SK-N-SH (cell line): Measurements from ENCODE around the gene MARK3. TPM values are rescaled to one million over a fixed set of nuclear protein-coding genes. Genes with fewer than 3 reads are reported as not detected.

ENCODE experiments used
- CTCF ChIA-PET: fragments of 300-600, 350-600 bp; formaldehyde crosslinking; extraction: SDS; loops from one replicate; lab custom pipeline; 2021; lab: Yijun Ruan, JAX
- POLR2A ChIA-PET: fragments of 350-600 bp; sonication (Branson Sonifier 250); formaldehyde crosslinking; extraction: SDS; loops from one replicate; lab custom pipeline; 2020; ENCODE audit warnings: antibody characterized with exemption, inconsistent platforms; lab: Yijun Ruan, JAX
- DNase-seq: peaks from one replicate; pipeline ENCODE4 v3.0.0; 2012
- H2AFZ ChIP-seq: fragments of 200-600 bp; sonication (generic); 2 replicates; pipeline ENCODE4 v1.8.1; 2016; ENCODE audit warnings: antibody characterized with exemption, mild to moderate bottlenecking, low read depth
- H3F3A ChIP-seq: fragments of 200-600 bp; sonication (generic); replicated peaks from 2 replicates; pipeline ENCODE3; 2016; ENCODE audit warnings: antibody characterized with exemption, mild to moderate bottlenecking; ENCODE audit not compliant: insufficient read depth
- H3K27ac ChIP-seq, 2 experiments: fragments of 200-500 bp in 1 of 2; fragments of 200-600 bp in 1 of 2; sonication (Bioruptor generic) in 1 of 2; sonication (generic), shearing (Covaris generic) in 1 of 2; 2 replicates each; pipeline versions ENCODE4 v1.5.1 to v1.6.1; 2014 to 2016; ENCODE audit warnings: low read depth in 2 of 2, inconsistent platforms in 1 of 2, low read length in 1 of 2, mild to moderate bottlenecking in 1 of 2, mixed read lengths in 1 of 2
- H3K27me3 ChIP-seq: fragments of 200-600 bp; sonication (generic), shearing (Covaris generic); 2 replicates; pipeline ENCODE4 v1.6.1; 2016; ENCODE audit warnings: mixed run types; ENCODE audit not compliant: insufficient read depth
- H3K36me3 ChIP-seq, 2 experiments: fragments of 200-500 bp in 1 of 2; fragments of 200-600 bp in 1 of 2; sonication (Bioruptor generic) in 1 of 2; sonication (generic) in 1 of 2; replicated peaks in 1 of 2; 2 replicates each; pipeline versions ENCODE3 to v1.5.1; 2014 to 2016; ENCODE audit warnings: low read length in 1 of 2, mild to moderate bottlenecking in 1 of 2; ENCODE audit not compliant: insufficient read depth in 2 of 2, control insufficient read depth in 1 of 2
- H3K4me1 ChIP-seq, 2 experiments: fragments of 200-500 bp in 1 of 2; fragments of 200-600 bp in 1 of 2; sonication (Bioruptor generic) in 1 of 2; sonication (generic), shearing (Covaris generic) in 1 of 2; 2 replicates each; pipeline versions ENCODE4 v1.5.1 to v1.6.1; 2014 to 2016; ENCODE audit warnings: low read depth in 1 of 2, low read length in 1 of 2, mixed run types in 1 of 2; ENCODE audit not compliant: insufficient read depth in 2 of 2, control insufficient read depth in 1 of 2
- H3K4me2 ChIP-seq: fragments of 200-600 bp; sonication (generic), shearing (Covaris generic); 2 replicates; pipeline ENCODE4 v1.6.1; 2017; ENCODE audit warnings: mixed run types
- H3K4me3 ChIP-seq, 2 experiments: fragments of 200-500 bp in 1 of 2; fragments of 200-600 bp in 1 of 2; sonication (Bioruptor generic) in 1 of 2; sonication (generic), shearing (Covaris generic) in 1 of 2; 2 replicates each; pipeline versions ENCODE4 v1.5.1 to v1.8.1; 2014 to 2016; ENCODE audit warnings: low read depth in 2 of 2, inconsistent platforms in 1 of 2, low read length in 1 of 2, mild to moderate bottlenecking in 1 of 2, mixed read lengths in 1 of 2, moderate library complexity in 1 of 2
- H3K79me2 ChIP-seq: fragments of 200-600 bp; sonication (generic); 2 replicates; pipeline ENCODE4 v1.8.1; 2017; ENCODE audit warnings: mild to moderate bottlenecking; ENCODE audit not compliant: insufficient read depth
- H3K9ac ChIP-seq: fragments of 200-600 bp; sonication (generic); 2 replicates; pipeline ENCODE4 v1.6.1; 2017; ENCODE audit warnings: mixed run types
- H3K9me2 ChIP-seq: fragments of 200-600 bp; sonication (generic); 2 replicates; pipeline ENCODE4 v1.6.1; 2017; ENCODE audit warnings: mixed run types
- H3K9me3 ChIP-seq: fragments of 200-600 bp; sonication (generic); 2 replicates; pipeline ENCODE4 v1.6.1; 2017; ENCODE audit warnings: mixed run types, mild to moderate bottlenecking, moderate library complexity
- H4K20me1 ChIP-seq: fragments of 200-600 bp; sonication (generic); 2 replicates; pipeline ENCODE4 v1.6.1; 2017; ENCODE audit warnings: mild to moderate bottlenecking, mixed run types; ENCODE audit not compliant: insufficient read depth
- CHD2 ChIP-seq: fragments of 150-350 bp; IDR thresholded peaks from 2 replicates; pipeline ENCODE4 v1.6.1; 2018; ENCODE audit warnings: low read length; ENCODE audit not compliant: partially characterized antibody
- EP300 ChIP-seq, 2 experiments: IDR thresholded peaks; 2 replicates each; pipeline versions ENCODE4 v1.4.0 to v1.6.1; 2012; ENCODE audit warnings: borderline replicate concordance in 1 of 2, low read depth in 1 of 2, low read length in 1 of 2
- FOXJ3 ChIP-seq: sonication (generic); formaldehyde crosslinking; IDR thresholded peaks from 2 replicates; pipeline ENCODE4 v1.5.1; 2020; ENCODE audit warnings: mild to moderate bottlenecking, missing genetic modification reagents
- GATA2 ChIP-seq: sonication (generic); formaldehyde crosslinking; IDR thresholded peaks from 2 replicates; pipeline ENCODE4 v1.5.0; 2020; ENCODE audit warnings: mild to moderate bottlenecking, missing genetic modification reagents
- JUND ChIP-seq: IDR thresholded peaks from 2 replicates; pipeline ENCODE4 v1.4.0; 2012
- MXI1 ChIP-seq: IDR thresholded peaks from 2 replicates; pipeline ENCODE4 v1.6.1; 2012; ENCODE audit warnings: mild to moderate bottlenecking, low read depth, low read length, improper control_type of control experiment
- POLR2AphosphoS5 ChIP-seq: IDR thresholded peaks from 2 replicates; pipeline ENCODE4 v1.6.1; 2012; ENCODE audit warnings: low read depth, low read length
- RAD21 ChIP-seq: IDR thresholded peaks from 2 replicates; pipeline ENCODE4 v1.6.1; 2012; ENCODE audit warnings: mild to moderate bottlenecking, low read length
- RCOR1 ChIP-seq: fragments of 150-350 bp; IDR thresholded peaks from 2 replicates; pipeline ENCODE4 v1.6.1; 2017; ENCODE audit warnings: antibody characterized with exemption, low read length
- SIN3A ChIP-seq: IDR thresholded peaks from 2 replicates; pipeline ENCODE4 v1.6.1; 2012; ENCODE audit warnings: low read depth, mild to moderate bottlenecking, low read length, moderate library complexity, borderline replicate concordance
- SMC3 ChIP-seq: IDR thresholded peaks from 2 replicates; pipeline ENCODE4 v1.6.1; 2012; ENCODE audit warnings: low read depth, low read length, improper control_type of control experiment
- TEAD4 ChIP-seq: IDR thresholded peaks from 2 replicates; pipeline ENCODE4 v1.4.0; 2012; ENCODE audit warnings: mild to moderate bottlenecking, borderline replicate concordance; ENCODE audit not compliant: insufficient read depth
- YY1 ChIP-seq: IDR thresholded peaks from 2 replicates; pipeline ENCODE4 v1.4.0; 2012; ENCODE audit warnings: low read depth, mild to moderate bottlenecking
- WGBS: methylation state at CpG from one replicate; pipeline ENCODE4 v1.1.6; 2017; ENCODE audit warnings: low lambda C conversion rate; 5-methylcytosine and 5-hydroxymethylcytosine counted together
- polyA plus RNA-seq, 3 experiments: library from polyadenylated mRNA; depleted of rRNA; stranded (reverse); fragments of >200 nt; gene quantifications; 2 replicates each; pipeline ENCODE4 v1.2.3, GENCODE V29; 2012
- TF ChIP-seq, protein P1 (sequence below): fragments of 150-350 bp; IDR thresholded peaks from 2 replicates; pipeline ENCODE4 v1.6.1; 2017; ENCODE audit warnings: antibody characterized with exemption, low read length, low read depth, borderline replicate concordance
- TF ChIP-seq, protein P2 (sequence below): IDR thresholded peaks from 2 replicates; pipeline ENCODE4; 2012
- TF ChIP-seq, protein P3 (sequence below): fragments of 200-600 bp; sonication (generic); IDR thresholded peaks from 2 replicates; pipeline ENCODE4 v1.6.1; 2017; ENCODE audit warnings: antibody characterized with exemption, mild to moderate bottlenecking, moderate library complexity
- TF ChIP-seq, protein P4 (sequence below): IDR thresholded peaks from 2 replicates; pipeline ENCODE4 v1.4.0; 2012; ENCODE audit warnings: low read depth

MARK3 gene
- polyA plus RNA-seq, 1 of the 3 experiments (the other 2 are of a cell fraction), result 73.4 TPM

DNA sequence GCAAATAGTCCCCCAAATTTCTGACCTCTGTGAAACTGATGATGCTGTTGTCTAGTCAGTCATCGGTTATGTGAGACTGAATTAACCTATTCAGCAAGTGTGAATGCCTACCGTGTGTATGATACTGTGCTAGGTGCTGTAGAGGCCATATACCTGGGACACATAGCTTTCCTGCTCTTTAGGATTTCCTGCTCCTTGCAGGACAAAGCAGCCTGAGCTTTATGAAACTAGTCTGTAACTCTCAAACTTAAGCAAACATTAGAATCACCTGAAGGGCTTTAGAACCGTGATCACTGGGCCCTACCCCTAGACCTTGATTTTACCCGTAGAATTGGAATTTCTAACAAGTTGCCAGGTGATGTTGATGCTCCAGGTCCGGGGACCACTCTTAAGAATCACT lies 6.9 kb downstream of the MARK3 start:
- CTCF ChIA-PET, result interaction anchor here (0.7 to 3.0 kb wide), 8 partner anchors 7 to 338 kb away, joined by 3 to 48 read pairs (median 4); no protein-coding TSS in a partner anchor
- Histone ChIP-seq H3K4me3 (no peak overlapping the region), H3K79me2 (peaks cover 100% of the 10 kb centered on the region), H3K36me3 (no peaks in the 10 kb centered on the region), H3K9me3 (no peaks in the 10 kb centered on the region), H3K27ac (no peak overlapping the region), H3K4me2 (no peak overlapping the region), H3F3A (peaks cover 12% of the 10 kb centered on the region), H3K9me2 (no peaks in the 10 kb centered on the region), H3K9ac (no peak overlapping the region), H2AFZ (no peak overlapping the region), H3K4me1 (peaks cover 2 to 36% of the 10 kb centered on the region in 2 experiments; a peak in 2 of 4 replicates), H4K20me1 (peaks cover 100% of the 10 kb centered on the region), H3K27me3 (no peaks in the 10 kb centered on the region)
- no peak for TF ChIP-seq FOXJ3 (CRISPR knock-in tag)
- no peak for TF ChIP-seq SIN3A
- no peak for TF ChIP-seq POLR2AphosphoS5
- DNase-seq, result no peak
- 91% methylated on average over 5 of the region's 5 CpGs for WGBS
- POLR2A ChIA-PET, result interaction anchor here (0.7 kb wide), 1 partner anchor 255 kb away, joined by 3 read pairs; no protein-coding TSS in a partner anchor

DNA sequence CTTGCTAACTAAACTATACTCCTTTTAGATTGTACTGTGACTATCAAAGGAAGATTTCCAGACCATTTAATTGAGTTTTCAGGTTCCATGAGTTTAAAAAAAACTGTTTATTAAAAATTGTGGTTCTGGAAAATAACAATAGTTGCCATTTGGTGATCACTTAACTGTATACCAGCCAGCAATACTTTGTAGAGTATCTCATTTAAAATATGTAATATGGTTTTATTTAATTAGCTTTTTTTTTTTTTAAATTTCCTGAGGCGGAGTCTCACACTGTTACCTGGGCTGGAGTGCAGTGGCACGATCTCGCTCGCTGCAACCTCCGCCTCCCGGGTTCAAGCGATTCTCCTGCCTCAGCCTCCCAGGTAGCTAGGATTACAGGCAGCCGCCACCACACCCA lies 7.4 kb downstream of the MARK3 start:
- H4K20me1 ChIP-seq, result peaks cover 100% of the 10 kb centered on the region
- H3K4me2 ChIP-seq, result no peak overlapping the region
- peaks cover 12% of the 10 kb centered on the region for H3F3A ChIP-seq
- no peaks in the 10 kb centered on the region for H3K36me3 ChIP-seq
- CTCF ChIA-PET, result interaction anchor here (1.0 to 3.0 kb wide), 10 partner anchors 7 to 287 kb away, joined by 3 to 25 read pairs (median 7); no protein-coding TSS in a partner anchor
- no peak overlapping the region for H3K4me3 ChIP-seq
- no peak for TF ChIP-seq FOXJ3 (CRISPR knock-in tag)
- TF ChIP-seq, protein P1, sequence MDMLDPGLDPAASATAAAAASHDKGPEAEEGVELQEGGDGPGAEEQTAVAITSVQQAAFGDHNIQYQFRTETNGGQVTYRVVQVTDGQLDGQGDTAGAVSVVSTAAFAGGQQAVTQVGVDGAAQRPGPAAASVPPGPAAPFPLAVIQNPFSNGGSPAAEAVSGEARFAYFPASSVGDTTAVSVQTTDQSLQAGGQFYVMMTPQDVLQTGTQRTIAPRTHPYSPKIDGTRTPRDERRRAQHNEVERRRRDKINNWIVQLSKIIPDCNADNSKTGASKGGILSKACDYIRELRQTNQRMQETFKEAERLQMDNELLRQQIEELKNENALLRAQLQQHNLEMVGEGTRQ, result no peak
- no peak overlapping the region for H3K9ac ChIP-seq
- 83% methylated on average over 8 of the region's 8 CpGs for WGBS
- DNase-seq, result no peak
- POLR2A ChIA-PET, result no interaction called here
- H3K27me3 ChIP-seq, result no peaks in the 10 kb centered on the region
- no peak overlapping the region for H3K27ac ChIP-seq
- no peaks in the 10 kb centered on the region for H3K9me3 ChIP-seq
- peaks cover 2 to 37% of the 10 kb centered on the region in 2 experiments; a peak in 2 of 4 replicates for H3K4me1 ChIP-seq
- H3K9me2 ChIP-seq, result no peaks in the 10 kb centered on the region
- H2AFZ ChIP-seq, result no peak overlapping the region
- H3K79me2 ChIP-seq, result peaks cover 100% of the 10 kb centered on the region

DNA sequence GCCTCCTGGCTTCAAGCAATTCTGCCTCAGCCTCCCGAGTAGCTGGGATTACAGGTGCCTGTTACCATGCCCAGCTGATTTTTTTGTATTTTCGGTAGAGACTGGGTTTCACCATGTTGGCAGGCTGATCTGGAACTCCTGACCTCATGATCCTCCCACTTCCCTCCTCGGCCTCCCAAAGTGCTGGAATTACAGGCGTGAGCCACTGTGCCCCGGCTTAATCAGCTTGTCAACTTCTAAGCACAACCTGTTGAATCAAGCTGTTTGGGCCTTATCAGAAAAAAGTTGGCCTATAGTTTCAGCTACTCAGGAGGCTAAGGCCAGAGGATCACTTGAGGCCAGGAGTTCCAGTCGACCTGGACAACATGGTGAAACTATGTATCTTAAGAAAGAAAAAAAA lies 7.9 kb downstream of the MARK3 start:
- peaks cover 100% of the 10 kb centered on the region for H3K79me2 ChIP-seq
- H3K36me3 ChIP-seq, result no peaks in the 10 kb centered on the region
- H3K9me2 ChIP-seq, result no peaks in the 10 kb centered on the region
- H3F3A ChIP-seq, result peaks cover 12% of the 10 kb centered on the region
- H3K4me3 ChIP-seq, result no peak overlapping the region
- H3K9me3 ChIP-seq, result no peaks in the 10 kb centered on the region
- no peak overlapping the region for H3K9ac ChIP-seq
- TF ChIP-seq MXI1 (no peak), SMC3 (no peak), TEAD4 (no peak), RAD21 (no peak), RCOR1 (no peak), YY1 (no peak), GATA2 (no peak), CHD2 (no peak), JUND (no peak), EP300 (IDR thresholded peaks at IDR 0.05; ENCODE audit: borderline replicate concordance in 1 of 2, low read depth in 1 of 2, low read length in 1 of 2) (no peak)
- TF ChIP-seq, protein P2, sequence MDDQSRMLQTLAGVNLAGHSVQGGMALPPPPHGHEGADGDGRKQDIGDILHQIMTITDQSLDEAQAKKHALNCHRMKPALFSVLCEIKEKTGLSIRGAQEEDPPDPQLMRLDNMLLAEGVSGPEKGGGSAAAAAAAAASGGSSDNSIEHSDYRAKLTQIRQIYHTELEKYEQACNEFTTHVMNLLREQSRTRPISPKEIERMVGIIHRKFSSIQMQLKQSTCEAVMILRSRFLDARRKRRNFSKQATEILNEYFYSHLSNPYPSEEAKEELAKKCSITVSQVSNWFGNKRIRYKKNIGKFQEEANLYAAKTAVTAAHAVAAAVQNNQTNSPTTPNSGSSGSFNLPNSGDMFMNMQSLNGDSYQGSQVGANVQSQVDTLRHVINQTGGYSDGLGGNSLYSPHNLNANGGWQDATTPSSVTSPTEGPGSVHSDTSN, result no peak
- TF ChIP-seq, protein P3, sequence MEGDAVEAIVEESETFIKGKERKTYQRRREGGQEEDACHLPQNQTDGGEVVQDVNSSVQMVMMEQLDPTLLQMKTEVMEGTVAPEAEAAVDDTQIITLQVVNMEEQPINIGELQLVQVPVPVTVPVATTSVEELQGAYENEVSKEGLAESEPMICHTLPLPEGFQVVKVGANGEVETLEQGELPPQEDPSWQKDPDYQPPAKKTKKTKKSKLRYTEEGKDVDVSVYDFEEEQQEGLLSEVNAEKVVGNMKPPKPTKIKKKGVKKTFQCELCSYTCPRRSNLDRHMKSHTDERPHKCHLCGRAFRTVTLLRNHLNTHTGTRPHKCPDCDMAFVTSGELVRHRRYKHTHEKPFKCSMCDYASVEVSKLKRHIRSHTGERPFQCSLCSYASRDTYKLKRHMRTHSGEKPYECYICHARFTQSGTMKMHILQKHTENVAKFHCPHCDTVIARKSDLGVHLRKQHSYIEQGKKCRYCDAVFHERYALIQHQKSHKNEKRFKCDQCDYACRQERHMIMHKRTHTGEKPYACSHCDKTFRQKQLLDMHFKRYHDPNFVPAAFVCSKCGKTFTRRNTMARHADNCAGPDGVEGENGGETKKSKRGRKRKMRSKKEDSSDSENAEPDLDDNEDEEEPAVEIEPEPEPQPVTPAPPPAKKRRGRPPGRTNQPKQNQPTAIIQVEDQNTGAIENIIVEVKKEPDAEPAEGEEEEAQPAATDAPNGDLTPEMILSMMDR, result no peak
- TF ChIP-seq, protein P4, sequence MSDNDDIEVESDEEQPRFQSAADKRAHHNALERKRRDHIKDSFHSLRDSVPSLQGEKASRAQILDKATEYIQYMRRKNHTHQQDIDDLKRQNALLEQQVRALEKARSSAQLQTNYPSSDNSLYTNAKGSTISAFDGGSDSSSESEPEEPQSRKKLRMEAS, result no peak
- H3K27me3 ChIP-seq, result no peaks in the 10 kb centered on the region
- POLR2A ChIA-PET, result no interaction called here
- 93% methylated on average over 6 of the region's 6 CpGs for WGBS
- H3K27ac ChIP-seq, result no peak overlapping the region
- no peak overlapping the region for H2AFZ ChIP-seq
- CTCF ChIA-PET, result interaction anchor here (0.7 to 2.7 kb wide), 15 partner anchors 8 to 288 kb away, joined by 3 to 25 read pairs (median 5); no protein-coding TSS in a partner anchor
- no peak overlapping the region for H3K4me2 ChIP-seq
- peaks cover 100% of the 10 kb centered on the region for H4K20me1 ChIP-seq
- DNase-seq, result no peak
- H3K4me1 ChIP-seq, result peaks cover 2 to 42% of the 10 kb centered on the region in 2 experiments; a peak in 2 of 4 replicates
